Sigmoid colon (tissue), 4 donors: ENCODE results near the gene CDH24.

Source experiments
- CTCF ChIP-seq, 4 experiments: fragments of 450-650 bp in 3 of 4; fragments of 200-600 bp in 1 of 4; IDR thresholded peaks; one replicate each; pipeline ENCODE4 v1.5.1; 2016 to 2019; ENCODE audit warnings: antibody characterized with exemption in 4 of 4, mild to moderate bottlenecking in 3 of 4, moderate library complexity in 2 of 4
- EP300 ChIP-seq, 4 donors: sonication (generic); formaldehyde crosslinking; IDR thresholded peaks; one replicate each; pipeline ENCODE4 v1.6.1; 2017; ENCODE audit warnings: antibody characterized with exemption in 4 of 4
- POLR2A ChIP-seq, 2 donors: fragments of 450-650 bp; IDR thresholded peaks; one replicate each; pipeline ENCODE4 v1.6.1; 2016; ENCODE audit warnings: antibody characterized with exemption in 2 of 2, mild to moderate bottlenecking in 2 of 2, moderate library complexity in 2 of 2
- POLR2AphosphoS5 ChIP-seq, 4 donors: sonication (generic); formaldehyde crosslinking; IDR thresholded peaks; one replicate each; pipeline ENCODE4 v1.6.1; 2017; ENCODE audit warnings: antibody characterized with exemption in 4 of 4

- TF ChIP-seq CTCF (IDR thresholded peaks at IDR 0.05) (no peak), POLR2A (IDR thresholded peaks at IDR 0.05) (no peak), EP300 (IDR thresholded peaks at IDR 0.05) (no peak), POLR2AphosphoS5 (IDR thresholded peaks at IDR 0.05) (peak in 1 of 4 donors; percentile 17)
Measured at GRCh38 chr14:23056956-23057756, at the start of gene CDH24.
